MM.1S (cell line): ENCODE measurements around the gene RGPD5.
"Not testable (repeated sequence)": the region's sequence is repeated elsewhere in the genome, so short reads cannot be mapped to it uniquely, and the experiment has no call there.

ENCODE experiments used
- DNase-seq: peaks from one replicate; pipeline ENCODE4 v3.0.0-alpha.2; 2015
- H2AFZ ChIP-seq: fragments of 300-600 bp; sonication (generic); 2 replicates; pipeline ENCODE4 v1.6.0; 2016; ENCODE audit warnings: antibody characterized with exemption, low read length
- H3F3A ChIP-seq: fragments of 300-600 bp; sonication (generic); 2 replicates; pipeline ENCODE4 v1.6.1; 2016; ENCODE audit warnings: mild to moderate bottlenecking, antibody characterized with exemption, low read length, moderate library complexity, mixed read lengths; ENCODE audit not compliant: insufficient read depth
- H3K27ac ChIP-seq: fragments of 300-600 bp; sonication (generic); 2 replicates; pipeline ENCODE4 v1.5.1; 2016; ENCODE audit warnings: mild to moderate bottlenecking, low read length
- H3K27me3 ChIP-seq: fragments of 300-600 bp; sonication (generic); replicated peaks from 2 replicates; pipeline ENCODE4 v1.6.0; 2016; ENCODE audit warnings: low read length; ENCODE audit not compliant: insufficient read depth
- H3K36me3 ChIP-seq: fragments of 300-600 bp; sonication (generic); replicated peaks from 2 replicates; pipeline ENCODE4 v1.6.1; 2016; ENCODE audit warnings: mild to moderate bottlenecking, low read length, mixed read lengths; ENCODE audit not compliant: insufficient read depth
- H3K4me1 ChIP-seq: fragments of 300-600 bp; sonication (generic); 2 replicates; pipeline ENCODE4 v1.6.1; 2016; ENCODE audit warnings: low read length, mixed read lengths
- H3K4me2 ChIP-seq: fragments of 300-600 bp; sonication (generic); 2 replicates; pipeline ENCODE4 v1.6.0; 2016; ENCODE audit warnings: low read depth, low read length
- H3K4me3 ChIP-seq: fragments of 300-600 bp; sonication (generic); 2 replicates; pipeline ENCODE4 v1.5.1; 2016; ENCODE audit warnings: low read length, mixed read lengths
- H3K79me2 ChIP-seq: fragments of 300-600 bp; sonication (generic); 2 replicates; pipeline ENCODE4 v1.6.1; 2016; ENCODE audit warnings: mixed run types, low read length, mixed read lengths
- H3K9ac ChIP-seq: fragments of 300-600 bp; sonication (generic); 2 replicates; pipeline ENCODE4 v1.6.1; 2016; ENCODE audit warnings: low read length, mixed read lengths
- H3K9me2 ChIP-seq: fragments of 300-600 bp; sonication (generic); replicated peaks from 2 replicates; pipeline ENCODE4 v1.6.1; 2016; ENCODE audit warnings: mild to moderate bottlenecking, low read length, mixed read lengths; ENCODE audit not compliant: insufficient read depth
- H3K9me3 ChIP-seq: fragments of 300-600 bp; sonication (generic); replicated peaks from 2 replicates; pipeline ENCODE4 v1.6.1; 2016; ENCODE audit warnings: mild to moderate bottlenecking, low read length, mixed read lengths; ENCODE audit not compliant: insufficient read depth
- H4K20me1 ChIP-seq: fragments of 300-600 bp; sonication (generic); 2 replicates; pipeline ENCODE4 v1.6.1; 2016; ENCODE audit warnings: mild to moderate bottlenecking, low read length, moderate library complexity, mixed read lengths; ENCODE audit not compliant: insufficient read depth

RGPD5 gene

DNA sequence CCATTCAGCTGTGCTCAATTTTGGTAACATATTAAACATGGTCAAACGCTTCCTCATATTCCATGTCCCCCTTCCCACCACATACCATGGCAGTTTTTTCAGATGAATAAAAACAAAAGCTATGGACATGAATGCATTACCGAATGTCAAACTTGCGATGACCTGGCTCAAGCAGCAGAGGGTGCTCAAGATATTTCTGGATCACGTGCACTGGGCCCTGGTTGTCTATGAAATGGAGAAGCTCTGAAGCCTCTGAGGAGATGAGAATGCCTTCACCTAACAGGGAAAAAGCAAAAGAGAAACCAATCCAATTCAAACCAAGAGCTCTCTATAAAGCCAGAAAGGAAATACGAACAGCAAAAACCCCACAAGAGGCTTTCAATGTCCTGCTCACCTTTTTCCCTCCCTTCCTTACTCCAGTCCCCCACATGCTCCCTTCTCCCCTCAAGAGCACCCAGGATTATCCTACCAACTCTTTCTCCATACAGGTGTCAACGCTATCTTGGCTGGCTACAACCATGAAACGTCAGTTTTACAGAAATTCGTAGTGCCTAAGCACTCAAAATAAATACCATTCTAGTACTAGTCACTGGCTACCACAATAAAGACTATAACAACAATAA is 77.1 kb downstream of the RGPD5 start:
- not testable (repeated sequence) for H3K9ac ChIP-seq, H3K4me3 ChIP-seq

DNA sequence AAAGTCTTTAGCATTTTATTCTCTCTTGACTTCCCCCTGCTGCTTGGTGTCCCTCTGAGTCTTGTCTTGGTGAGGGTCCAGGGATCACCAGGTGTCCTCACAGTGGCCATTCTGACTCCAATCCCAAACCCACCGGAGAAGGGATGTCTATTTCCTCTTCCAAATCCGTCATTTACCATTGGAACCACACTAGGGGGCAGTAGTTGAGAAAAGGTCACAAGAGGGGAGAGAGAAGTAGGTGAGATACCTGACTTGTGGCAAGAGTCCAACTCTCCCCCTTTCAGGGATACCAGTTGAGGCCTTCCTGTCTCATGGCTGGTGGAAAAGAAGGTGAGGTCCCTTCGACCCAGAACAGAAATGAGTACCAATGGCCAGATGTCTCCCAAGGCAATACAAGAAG is 82.5 kb downstream of the RGPD5 start:
- not testable (repeated sequence) for H3K4me3 ChIP-seq, H3K27ac ChIP-seq, H3K4me1 ChIP-seq, DNase-seq, H3K79me2 ChIP-seq, H3K9ac ChIP-seq, H3K27me3 ChIP-seq, H3K36me3 ChIP-seq, H3K9me3 ChIP-seq, H2AFZ ChIP-seq, H3K4me2 ChIP-seq, H3F3A ChIP-seq, H4K20me1 ChIP-seq, H3K9me2 ChIP-seq

More for the DNA sequence above, 77.1 kb downstream of the RGPD5 start:
- not testable (repeated sequence) for H3K79me2 ChIP-seq, H3K36me3 ChIP-seq, H3K27ac ChIP-seq, H3K9me3 ChIP-seq, H3K4me1 ChIP-seq, H3K9me2 ChIP-seq, H4K20me1 ChIP-seq, H3K4me2 ChIP-seq, DNase-seq, H3F3A ChIP-seq, H2AFZ ChIP-seq, H3K27me3 ChIP-seq

- not testable (repeated sequence) for H3K27ac ChIP-seq, H3K79me2 ChIP-seq, H4K20me1 ChIP-seq, H3K4me1 ChIP-seq, H3K9me2 ChIP-seq, H3K4me2 ChIP-seq, DNase-seq, H3K9ac ChIP-seq, H3K9me3 ChIP-seq, H3F3A ChIP-seq, H3K27me3 ChIP-seq, H2AFZ ChIP-seq, H3K4me3 ChIP-seq, H3K36me3 ChIP-seq
Measured at GRCh38 chr2:109882112-109882511, 88.0 kb downstream of the RGPD5 start.

GRCh38 chr2:109888414-109888813 is 94.3 kb downstream of the RGPD5 start:
- not testable (repeated sequence) for H3K4me1 ChIP-seq, H3K79me2 ChIP-seq, H3K36me3 ChIP-seq, H4K20me1 ChIP-seq, H3K9me2 ChIP-seq, H3K4me2 ChIP-seq, H3K4me3 ChIP-seq, H3K27me3 ChIP-seq, H2AFZ ChIP-seq, H3F3A ChIP-seq, H3K27ac ChIP-seq, H3K9me3 ChIP-seq, DNase-seq, H3K9ac ChIP-seq

- not testable (repeated sequence) for H3K79me2 ChIP-seq, H3K36me3 ChIP-seq, H3F3A ChIP-seq, H3K4me2 ChIP-seq, H3K9ac ChIP-seq, H3K4me3 ChIP-seq, H3K9me2 ChIP-seq, DNase-seq, H4K20me1 ChIP-seq, H3K9me3 ChIP-seq, H3K27me3 ChIP-seq, H3K4me1 ChIP-seq, H2AFZ ChIP-seq, H3K27ac ChIP-seq
Measured at GRCh38 chr2:109889909-109890308, 95.8 kb downstream of the RGPD5 start.

DNA sequence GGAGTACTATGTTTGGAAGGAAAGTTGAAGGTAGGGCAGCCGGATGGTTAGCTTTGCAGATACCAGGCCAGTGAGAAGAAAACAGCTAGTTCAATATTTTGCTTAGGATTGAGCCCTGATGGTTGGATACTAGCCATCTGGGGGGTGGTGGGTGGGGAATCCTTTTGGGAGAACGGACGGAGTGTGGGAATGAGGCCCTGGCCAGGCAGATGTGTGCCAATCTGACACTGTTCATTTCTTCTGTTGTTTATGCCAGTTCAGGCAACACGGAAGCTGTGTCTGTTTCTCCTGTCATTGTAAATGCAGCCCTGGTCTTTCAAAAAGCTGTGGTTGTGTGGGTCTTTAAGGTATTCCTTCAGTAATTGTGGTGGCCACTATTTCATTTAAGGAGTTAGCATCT is 96.9 kb downstream of the RGPD5 start:
- not testable (repeated sequence) for H3K4me2 ChIP-seq, H3F3A ChIP-seq, H4K20me1 ChIP-seq, H3K9me2 ChIP-seq, H3K27ac ChIP-seq, H3K9me3 ChIP-seq, H3K9ac ChIP-seq, DNase-seq, H3K36me3 ChIP-seq, H3K4me3 ChIP-seq, H2AFZ ChIP-seq, H3K4me1 ChIP-seq, H3K79me2 ChIP-seq, H3K27me3 ChIP-seq

GRCh38 chr2:109893736-109894135 is 99.6 kb downstream of the RGPD5 start:
- H3K9ac ChIP-seq, H4K20me1 ChIP-seq, H2AFZ ChIP-seq, H3F3A ChIP-seq, H3K4me3 ChIP-seq, H3K4me2 ChIP-seq, DNase-seq, H3K79me2 ChIP-seq, H3K27ac ChIP-seq, H3K9me2 ChIP-seq, H3K4me1 ChIP-seq, H3K9me3 ChIP-seq, H3K27me3 ChIP-seq, H3K36me3 ChIP-seq: not testable (repeated sequence)

DNA sequence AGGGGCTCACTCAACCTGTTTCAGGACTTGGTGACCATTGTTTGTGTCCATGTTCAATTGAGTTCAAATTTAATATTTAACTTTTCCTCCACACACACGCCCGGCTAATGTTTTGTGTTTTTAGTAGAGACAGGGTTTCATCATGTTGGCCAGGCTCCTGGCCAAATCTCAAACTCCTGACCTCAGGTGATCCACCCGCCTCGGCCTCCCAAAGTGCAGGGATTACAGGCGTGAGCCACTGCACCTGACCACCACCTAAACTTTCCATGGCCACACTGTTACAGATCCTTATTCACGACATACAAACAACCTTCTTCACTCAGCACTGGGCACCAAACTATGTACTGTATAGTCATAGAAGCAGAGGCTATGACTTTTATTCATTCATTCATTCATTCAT is 100.0 kb downstream of the RGPD5 start:
- not testable (repeated sequence) for H3K4me1 ChIP-seq, DNase-seq, H3K36me3 ChIP-seq, H3K79me2 ChIP-seq, H3K4me3 ChIP-seq, H3F3A ChIP-seq, H4K20me1 ChIP-seq, H2AFZ ChIP-seq, H3K27me3 ChIP-seq, H3K9me3 ChIP-seq, H3K9ac ChIP-seq, H3K4me2 ChIP-seq, H3K27ac ChIP-seq, H3K9me2 ChIP-seq
